Measurements from ENCODE around the gene ITPR1. TPM values are rescaled to one million over a fixed set of nuclear protein-coding genes. Genes with fewer than 3 reads are reported as not detected.

Gene ITPR1
- total RNA-seq, 2 donors from 2014 or later = 29.3 to 29.8 TPM

- intact Hi-C loops (cut with DNase I) = no loop called here
- H3K36me3 ChIP-seq (replicated peaks in 1 of 2; ENCODE audit: insufficient read depth in 1 of 2, low read depth in 2 of 2) = no peaks in the 10 kb centered on the region
- no peak overlapping the region for H3K4me3 ChIP-seq
- 50 to 54% methylated on average over 3 of the region's 3 CpGs for WGBS, 2 donors
- H3K4me1 ChIP-seq = no peaks in the 10 kb centered on the region
- no peaks in the 10 kb centered on the region for H3K27me3 ChIP-seq
- DNase-seq (no peak), ATAC-seq (no peak)
- no peaks in the 10 kb centered on the region for H3K9me3 ChIP-seq
- no peak overlapping the region for H3K27ac ChIP-seq
- TF ChIP-seq POLR2A (IDR thresholded peaks at IDR 0.05) = no peak
- TF ChIP-seq CTCF (IDR thresholded peaks at IDR 0.05) = no peak
These were observed 108.7 kb downstream of the ITPR1 start for GRCh38 chr3:4601892-4602291.

GRCh38 chr3:4604693-4605092 lies 111.5 kb downstream of the ITPR1 start:
- ATAC-seq = no peak
- intact Hi-C loops (cut with DNase I) = no loop called here
- Histone ChIP-seq H3K4me1 (no peaks in the 10 kb centered on the region), H3K27ac (no peak overlapping the region), H3K27me3 (no peaks in the 10 kb centered on the region), H3K9me3 (no peaks in the 10 kb centered on the region), H3K36me3 (replicated peaks in 1 of 2; ENCODE audit: insufficient read depth in 1 of 2, low read depth in 2 of 2) (no peaks in the 10 kb centered on the region), H3K4me3 (no peak overlapping the region)
- DNase-seq = no peak
- no peak for TF ChIP-seq POLR2A (IDR thresholded peaks at IDR 0.05)
- TF ChIP-seq CTCF (IDR thresholded peaks at IDR 0.05) = no peak
- WGBS, 2 donors = 89 to 90% methylated on average over 5 of the region's 5 CpGs

- WGBS, 2 donors = 60 to 62% methylated on average over 3 to 4 of the region's 4 CpGs
These were observed 113.8 kb downstream of the ITPR1 start for GRCh38 chr3:4606911-4607310.

GRCh38 chr3:4613366-4613765 lies 120.2 kb downstream of the ITPR1 start:
- intact Hi-C loops (cut with DNase I) = no loop called here
- 65 to 67% methylated on average over 3 of the region's 3 CpGs for WGBS, 2 donors
- H3K4me1 ChIP-seq = no peaks in the 10 kb centered on the region
- H3K36me3 ChIP-seq (replicated peaks in 1 of 2; ENCODE audit: insufficient read depth in 1 of 2, low read depth in 2 of 2) = no peaks in the 10 kb centered on the region
- ATAC-seq (no peak), DNase-seq (no peak)
- no peak overlapping the region for H3K4me3 ChIP-seq
- no peak for TF ChIP-seq POLR2A (IDR thresholded peaks at IDR 0.05)
- TF ChIP-seq CTCF (IDR thresholded peaks at IDR 0.05) = no peak
- H3K9me3 ChIP-seq = no peaks in the 10 kb centered on the region
- H3K27ac ChIP-seq = no peak overlapping the region
- no peaks in the 10 kb centered on the region for H3K27me3 ChIP-seq

More at GRCh38 chr3:4606911-4607310, 113.8 kb downstream of the ITPR1 start:
- no peak for ATAC-seq
- Histone ChIP-seq H3K27ac (no peak overlapping the region), H3K27me3 (no peaks in the 10 kb centered on the region), H3K4me1 (no peaks in the 10 kb centered on the region), H3K36me3 (replicated peaks in 1 of 2; ENCODE audit: insufficient read depth in 1 of 2, low read depth in 2 of 2) (no peaks in the 10 kb centered on the region), H3K4me3 (no peak overlapping the region), H3K9me3 (no peaks in the 10 kb centered on the region)
- intact Hi-C loops (cut with DNase I) = no loop called here
- DNase-seq = no peak
- TF ChIP-seq POLR2A (IDR thresholded peaks at IDR 0.05) = no peak
- TF ChIP-seq CTCF (IDR thresholded peaks at IDR 0.05) = no peak

GRCh38 chr3:4614070-4614469 lies 120.9 kb downstream of the ITPR1 start:
- ATAC-seq (no peak), DNase-seq (no peak)
- TF ChIP-seq POLR2A (IDR thresholded peaks at IDR 0.05) (no peak), CTCF (IDR thresholded peaks at IDR 0.05) (no peak)
- Histone ChIP-seq H3K27ac (no peak overlapping the region), H3K36me3 (replicated peaks in 1 of 2; ENCODE audit: insufficient read depth in 1 of 2, low read depth in 2 of 2) (no peaks in the 10 kb centered on the region), H3K4me1 (no peaks in the 10 kb centered on the region), H3K9me3 (no peaks in the 10 kb centered on the region), H3K27me3 (no peaks in the 10 kb centered on the region), H3K4me3 (no peak overlapping the region)
- 54 to 61% methylated on average over 5 of the region's 5 CpGs for WGBS, 2 donors
- intact Hi-C loops (cut with DNase I) = no loop called here
